ENCODE measurements around the gene TRAF3IP1. TPM values are rescaled to one million over a fixed set of nuclear protein-coding genes. Genes with fewer than 3 reads are reported as not detected.

The TRAF3IP1 gene
- total RNA-seq, 1 donor from 2014 or later: 21.7 TPM

GRCh38 chr2:238381341-238382115 lies 61.2 kb downstream of the TRAF3IP1 start:
- Histone ChIP-seq H3K27ac (no peak overlapping the region), H3K36me3 (no peaks in the 10 kb centered on the region), H3K27me3 (ENCODE audit: low read depth) (no peaks in the 10 kb centered on the region), H3K4me3 (no peak overlapping the region), H3K9me3 (no peaks in the 10 kb centered on the region), H3K4me1 (peaks cover 18% of the 10 kb centered on the region)
- no peak for DNase-seq
- no peak for TF ChIP-seq CTCF (IDR thresholded peaks at IDR 0.05)
- peak; percentile 47 to 65 for ATAC-seq
- intact Hi-C loops (cut with DNase I): no loop called here

DNA sequence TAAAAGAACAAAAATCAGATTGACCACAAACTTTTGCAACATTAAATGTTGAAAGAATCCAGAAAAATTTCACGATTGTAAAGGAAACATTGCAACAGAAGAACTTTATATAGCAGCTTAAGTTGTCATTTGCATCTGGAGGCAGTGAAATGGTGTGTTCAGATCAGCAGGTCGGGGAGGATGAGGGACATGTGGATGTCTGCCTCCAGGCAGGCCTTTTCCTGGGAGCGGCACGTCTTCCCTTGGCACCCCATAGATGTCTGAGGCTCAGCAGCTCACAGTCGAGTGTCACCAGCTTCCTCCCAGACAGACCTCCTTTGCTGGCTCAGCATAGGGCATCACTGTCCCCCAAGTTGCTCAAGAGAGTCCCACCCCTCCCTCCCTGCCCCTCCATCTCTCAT lies 62.1 kb downstream of the TRAF3IP1 start:
- DNase-seq (no peak), ATAC-seq (peak; percentile 26 to 63)
- Histone ChIP-seq H3K9me3 (no peaks in the 10 kb centered on the region), H3K36me3 (no peaks in the 10 kb centered on the region), H3K4me3 (no peak overlapping the region), H3K27ac (no peak overlapping the region), H3K4me1 (peaks cover 18% of the 10 kb centered on the region), H3K27me3 (ENCODE audit: low read depth) (no peaks in the 10 kb centered on the region)
- intact Hi-C loops (cut with DNase I): no loop called here
- no peak for TF ChIP-seq CTCF (IDR thresholded peaks at IDR 0.05)

GRCh38 chr2:238383135-238383534 lies 62.8 kb downstream of the TRAF3IP1 start:
- ATAC-seq: no peak
- no peak overlapping the region for H3K27ac ChIP-seq
- peaks cover 18% of the 10 kb centered on the region for H3K4me1 ChIP-seq

GRCh38 chr2:238383743-238384380 lies 63.5 kb downstream of the TRAF3IP1 start:
- no peak for ATAC-seq
- H3K4me3 ChIP-seq: no peak overlapping the region
- no peak overlapping the region for H3K27ac ChIP-seq
- no peak for TF ChIP-seq CTCF (IDR thresholded peaks at IDR 0.05)
- H3K9me3 ChIP-seq: no peaks in the 10 kb centered on the region
- no peak for DNase-seq
- no peaks in the 10 kb centered on the region for H3K27me3 ChIP-seq (ENCODE audit: low read depth)
- no peaks in the 10 kb centered on the region for H3K36me3 ChIP-seq
- intact Hi-C loops (cut with DNase I): no loop called here
- H3K4me1 ChIP-seq: peaks cover 17% of the 10 kb centered on the region

More at GRCh38 chr2:238383135-238383534, 62.8 kb downstream of the TRAF3IP1 start:
- no peak for TF ChIP-seq CTCF (IDR thresholded peaks at IDR 0.05)
- Histone ChIP-seq H3K36me3 (no peaks in the 10 kb centered on the region), H3K9me3 (no peaks in the 10 kb centered on the region), H3K27me3 (ENCODE audit: low read depth) (no peaks in the 10 kb centered on the region), H3K4me3 (no peak overlapping the region)
- intact Hi-C loops (cut with DNase I): no loop called here
- no peak for DNase-seq

- intact Hi-C loops (cut with DNase I): no loop called here
- ATAC-seq: no peak
These were observed 67.0 kb downstream of the TRAF3IP1 start for GRCh38 chr2:238387332-238387731.

More at GRCh38 chr2:238387332-238387731, 67.0 kb downstream of the TRAF3IP1 start:
- Histone ChIP-seq H3K4me3 (no peak overlapping the region), H3K27ac (no peak overlapping the region), H3K36me3 (no peaks in the 10 kb centered on the region), H3K27me3 (ENCODE audit: low read depth) (no peaks in the 10 kb centered on the region), H3K4me1 (peaks cover 11% of the 10 kb centered on the region), H3K9me3 (no peaks in the 10 kb centered on the region)
- DNase-seq: no peak
- TF ChIP-seq CTCF (IDR thresholded peaks at IDR 0.05): no peak
